ENCODE data around the gene HADHB. TPM values are rescaled to one million over a fixed set of nuclear protein-coding genes. Genes with fewer than 3 reads are reported as not detected.

Gene HADHB
- total RNA-seq, 1 donor from 2014 or later = 1,332 TPM

DNA sequence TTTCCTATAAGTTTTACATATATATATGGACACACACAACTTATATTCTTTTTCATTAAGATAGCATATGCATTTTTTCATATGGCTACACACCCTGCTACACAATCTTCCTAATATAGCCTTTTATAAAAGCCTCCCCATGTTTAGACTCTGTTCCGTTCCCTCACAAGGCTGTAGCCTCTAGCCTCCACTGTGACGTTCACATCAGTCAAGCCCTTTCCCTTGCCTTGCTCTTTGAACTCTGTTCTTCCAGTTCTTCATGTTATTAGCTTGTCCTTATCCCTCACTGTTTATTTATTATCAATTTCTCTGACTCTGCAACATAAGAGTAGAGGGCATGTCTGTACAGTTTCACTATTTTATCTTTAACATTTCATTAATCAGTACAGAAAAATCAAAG, 38.9 kb downstream of the HADHB start:
- H3K36me3 ChIP-seq = peaks cover 100% of the 10 kb centered on the region
- H3K27ac ChIP-seq (replicated peaks) = no peak overlapping the region
- DNase-seq = no peak
- H3K4me1 ChIP-seq = no peaks in the 10 kb centered on the region
- H3K4me3 ChIP-seq = no peak overlapping the region
- intact Hi-C loops (cut with micrococcal nuclease) = loop anchor here (10.0 kb wide), 1 partner anchor 79 kb away; no protein-coding TSS in a partner anchor
- TF ChIP-seq, protein P1, sequence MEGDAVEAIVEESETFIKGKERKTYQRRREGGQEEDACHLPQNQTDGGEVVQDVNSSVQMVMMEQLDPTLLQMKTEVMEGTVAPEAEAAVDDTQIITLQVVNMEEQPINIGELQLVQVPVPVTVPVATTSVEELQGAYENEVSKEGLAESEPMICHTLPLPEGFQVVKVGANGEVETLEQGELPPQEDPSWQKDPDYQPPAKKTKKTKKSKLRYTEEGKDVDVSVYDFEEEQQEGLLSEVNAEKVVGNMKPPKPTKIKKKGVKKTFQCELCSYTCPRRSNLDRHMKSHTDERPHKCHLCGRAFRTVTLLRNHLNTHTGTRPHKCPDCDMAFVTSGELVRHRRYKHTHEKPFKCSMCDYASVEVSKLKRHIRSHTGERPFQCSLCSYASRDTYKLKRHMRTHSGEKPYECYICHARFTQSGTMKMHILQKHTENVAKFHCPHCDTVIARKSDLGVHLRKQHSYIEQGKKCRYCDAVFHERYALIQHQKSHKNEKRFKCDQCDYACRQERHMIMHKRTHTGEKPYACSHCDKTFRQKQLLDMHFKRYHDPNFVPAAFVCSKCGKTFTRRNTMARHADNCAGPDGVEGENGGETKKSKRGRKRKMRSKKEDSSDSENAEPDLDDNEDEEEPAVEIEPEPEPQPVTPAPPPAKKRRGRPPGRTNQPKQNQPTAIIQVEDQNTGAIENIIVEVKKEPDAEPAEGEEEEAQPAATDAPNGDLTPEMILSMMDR (IDR thresholded peaks at IDR 0.05; ENCODE audit: borderline replicate concordance) = no peak
- H3K27me3 ChIP-seq (ENCODE audit: low read depth) = no peaks in the 10 kb centered on the region
- H3K9me3 ChIP-seq (replicated peaks) = no peaks in the 10 kb centered on the region

DNA sequence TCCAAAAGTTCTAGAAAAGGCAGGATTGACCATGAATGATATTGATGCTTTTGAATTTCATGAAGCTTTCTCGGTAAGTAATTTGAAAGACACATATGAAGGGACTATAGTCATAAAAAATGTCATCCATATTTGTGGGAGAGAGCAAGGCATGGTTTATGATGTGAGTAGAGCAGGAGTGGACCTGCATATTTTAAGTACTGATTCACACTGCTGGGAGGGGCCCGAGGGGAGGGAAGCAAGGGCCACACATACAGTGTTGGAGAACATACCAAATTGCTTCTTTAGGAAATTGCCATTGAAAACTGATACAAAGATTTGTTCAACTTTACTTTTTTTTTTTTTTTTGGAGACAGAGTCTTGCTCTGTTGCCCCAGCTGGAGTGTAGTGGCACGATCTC, 39.4 kb downstream of the HADHB start:
- no peak overlapping the region for H3K27ac ChIP-seq (replicated peaks)
- peaks cover 100% of the 10 kb centered on the region for H3K36me3 ChIP-seq
- intact Hi-C loops (cut with micrococcal nuclease) = loop anchor here (10.0 kb wide), 1 partner anchor 79 kb away; no protein-coding TSS in a partner anchor
- no peaks in the 10 kb centered on the region for H3K27me3 ChIP-seq (ENCODE audit: low read depth)
- no peaks in the 10 kb centered on the region for H3K9me3 ChIP-seq (replicated peaks)
- H3K4me3 ChIP-seq = no peak overlapping the region
- DNase-seq = no peak
- H3K4me1 ChIP-seq = no peaks in the 10 kb centered on the region
- TF ChIP-seq, protein P1 (IDR thresholded peaks at IDR 0.05; ENCODE audit: borderline replicate concordance) = no peak

DNA sequence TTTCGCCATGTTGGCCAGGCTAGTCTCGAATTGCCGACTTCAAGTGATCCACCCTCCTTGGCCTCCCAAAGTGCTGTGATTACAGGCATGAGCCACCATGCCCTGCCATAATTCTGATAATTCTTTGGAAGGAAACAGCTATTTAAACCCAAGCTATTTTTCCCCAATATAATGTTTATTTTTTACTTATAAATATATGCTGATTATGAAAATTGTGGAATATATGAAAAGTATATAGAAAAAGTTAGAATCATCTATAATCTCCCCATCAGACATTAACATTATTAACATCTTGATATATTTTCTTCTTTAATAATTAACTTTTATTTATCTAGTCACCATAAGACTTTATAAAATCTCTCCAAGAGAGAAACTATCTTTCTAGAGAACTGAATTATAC, 41.2 kb downstream of the HADHB start:
- Histone ChIP-seq H3K9me3 (replicated peaks) (no peaks in the 10 kb centered on the region), H3K4me1 (no peaks in the 10 kb centered on the region), H3K36me3 (peaks cover 100% of the 10 kb centered on the region), H3K27ac (replicated peaks) (no peak overlapping the region), H3K4me3 (no peak overlapping the region), H3K27me3 (ENCODE audit: low read depth) (no peaks in the 10 kb centered on the region)
- no peak for DNase-seq
- intact Hi-C loops (cut with micrococcal nuclease) = loop anchor here (10.0 kb wide), 1 partner anchor 81 kb away; no protein-coding TSS in a partner anchor
- TF ChIP-seq, protein P1 (IDR thresholded peaks at IDR 0.05; ENCODE audit: borderline replicate concordance) = no peak

DNA sequence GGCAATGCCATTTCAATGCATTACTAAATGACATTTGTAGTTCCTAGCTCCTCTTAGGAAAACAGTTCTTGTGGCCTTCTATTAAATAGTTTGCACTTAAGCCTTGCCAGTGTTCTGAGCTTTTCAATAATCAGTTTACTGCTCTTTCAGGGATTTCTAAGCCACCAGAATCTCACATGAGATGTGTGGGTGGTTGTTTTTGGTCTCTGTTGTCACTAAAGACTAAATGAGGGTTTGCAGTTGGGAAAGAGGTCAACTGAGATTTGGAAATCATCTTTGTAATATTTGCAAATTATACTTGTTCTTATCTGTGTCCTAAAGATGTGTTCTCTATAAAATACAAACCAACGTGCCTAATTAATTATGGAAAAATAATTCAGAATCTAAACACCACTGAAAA, 45.3 kb downstream of the HADHB start:
- intact Hi-C loops (cut with micrococcal nuclease) = no loop called here
- TF ChIP-seq, protein P1 (IDR thresholded peaks at IDR 0.05; ENCODE audit: borderline replicate concordance) = no peak
- H3K9me3 ChIP-seq (replicated peaks) = no peaks in the 10 kb centered on the region
- no peaks in the 10 kb centered on the region for H3K4me1 ChIP-seq
- H3K27ac ChIP-seq (replicated peaks) = no peak overlapping the region
- peaks cover 61% of the 10 kb centered on the region for H3K36me3 ChIP-seq
- H3K4me3 ChIP-seq = no peak overlapping the region
- no peaks in the 10 kb centered on the region for H3K27me3 ChIP-seq (ENCODE audit: low read depth)
- DNase-seq = no peak

DNA sequence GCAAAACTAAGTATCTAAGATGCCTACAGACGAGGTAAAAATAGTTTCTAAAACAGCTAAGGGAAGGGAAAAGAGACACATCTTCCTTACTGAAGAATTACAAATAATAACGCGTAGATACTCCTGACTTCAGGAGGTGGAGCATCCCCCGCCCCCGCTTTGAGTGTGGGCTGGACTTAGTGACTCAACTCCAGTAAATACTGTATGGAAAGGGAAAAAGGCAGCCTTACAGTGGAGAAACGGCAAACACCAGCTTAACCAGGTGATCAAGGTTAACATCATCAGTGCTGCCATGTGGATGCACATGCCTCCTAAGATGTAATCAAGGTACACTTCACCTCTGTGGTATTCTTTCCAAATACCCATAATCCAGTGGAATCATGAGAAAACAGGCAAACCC, 47.9 kb downstream of the HADHB start:
- TF ChIP-seq, protein P1 (IDR thresholded peaks at IDR 0.05; ENCODE audit: borderline replicate concordance) = no peak
- no peaks in the 10 kb centered on the region for H3K4me1 ChIP-seq
- no peak overlapping the region for H3K4me3 ChIP-seq
- no peaks in the 10 kb centered on the region for H3K27me3 ChIP-seq (ENCODE audit: low read depth)
- no peak overlapping the region for H3K27ac ChIP-seq (replicated peaks)
- H3K9me3 ChIP-seq (replicated peaks) = no peaks in the 10 kb centered on the region
- intact Hi-C loops (cut with micrococcal nuclease) = no loop called here
- DNase-seq = no peak
- H3K36me3 ChIP-seq = peaks cover 35% of the 10 kb centered on the region

Data from left ventricle myocardium inferior (tissue), 1 donor.